Peyer's patch (tissue), 4 donors: Measurements from ENCODE around the gene ASXL1. TPM values are rescaled to one million over a fixed set of nuclear protein-coding genes. Genes with fewer than 3 reads are reported as not detected.

Experiments
- DNase-seq, 3 donors: peaks; one replicate each; pipeline ENCODE4 v3.0.0-alpha.2; 2017 to 2019
- H3K27ac ChIP-seq, 4 donors: fragments of 200-600 bp; sonication (generic); one replicate each; pipeline ENCODE4 v1.5.1; 2016 to 2019
- H3K27me3 ChIP-seq, 2 donors: fragments of 200-600 bp; sonication (generic); one replicate each; pipeline ENCODE4 v1.5.1; 2019
- H3K36me3 ChIP-seq, 3 donors: fragments of 200-600 bp; sonication (generic); one replicate each; pipeline ENCODE4 v1.5.1; 2016 to 2019
- H3K4me1 ChIP-seq, 4 donors: fragments of 200-600 bp; sonication (generic); one replicate each; pipeline ENCODE4 v1.5.1; 2016 to 2019
- H3K4me3 ChIP-seq, 4 donors: fragments of 200-600 bp; sonication (generic); 1 replicate in 3 of 4; 2 replicates in 1 of 4; pipeline ENCODE4 v1.5.1; 2016 to 2019; ENCODE audit warnings: mild to moderate bottlenecking in 1 of 4
- H3K9me3 ChIP-seq, 4 donors: fragments of 200-600 bp; sonication (generic); one replicate each; pipeline ENCODE4 v1.5.1; 2016 to 2019; ENCODE audit warnings: mild to moderate bottlenecking in 1 of 4
- POLR2A ChIP-seq, 2 donors: fragments of 450-650 bp; IDR thresholded peaks; one replicate each; pipeline ENCODE4 v1.5.1; 2017; ENCODE audit warnings: antibody characterized with exemption in 2 of 2, mild to moderate bottlenecking in 2 of 2, moderate library complexity in 2 of 2
- total RNA-seq, 4 donors: library from RNA; depleted of rRNA; stranded (reverse); fragments of >200 nt; gene quantifications; one replicate each; pipeline ENCODE4 v1.1.0, GENCODE V29; 2016
- TF ChIP-seq, protein P1 (sequence below), 6 experiments: fragments of 450-650 bp in 4 of 6; fragments of 200-600 bp in 2 of 6; sonication (generic) in 1 of 6; IDR thresholded peaks; one replicate each; pipeline ENCODE4 v1.5.1; 2017 to 2019; ENCODE audit warnings: antibody characterized with exemption in 6 of 6, mild to moderate bottlenecking in 3 of 6, moderate library complexity in 1 of 6

The ASXL1 gene
- total RNA-seq, 4 donors from 2014 or later = 74.4 to 173 (median 115) TPM

DNA sequence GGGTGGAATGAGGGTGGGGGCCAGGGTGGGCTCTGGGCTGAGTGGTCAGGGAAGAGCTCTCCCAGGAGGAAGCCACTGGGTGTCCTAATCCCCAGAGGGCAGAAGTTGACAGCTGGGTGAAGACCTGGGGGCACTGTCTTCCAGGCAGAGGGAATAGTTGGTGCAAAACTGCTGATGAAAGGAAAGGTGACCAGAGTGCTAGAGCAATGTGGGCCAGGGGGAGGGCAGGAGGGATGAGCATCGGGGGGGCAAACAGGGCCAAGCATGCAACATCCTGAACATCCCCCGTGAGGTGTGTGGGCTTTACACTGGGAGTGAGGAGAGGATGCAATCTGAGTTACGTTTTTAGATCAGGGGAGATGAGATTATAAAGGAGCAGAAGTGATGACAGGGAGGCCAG lies 129.2 kb downstream of the ASXL1 start:
- Histone ChIP-seq H3K4me1 (peaks cover 0 to 17% (median 6%) of the 10 kb centered on the region in 4 donors), H3K27me3 (no peaks in the 10 kb centered on the region), H3K4me3 (no peak overlapping the region), H3K36me3 (no peaks in the 10 kb centered on the region), H3K9me3 (no peaks in the 10 kb centered on the region), H3K27ac (no peak overlapping the region)
- no peak for DNase-seq
- TF ChIP-seq, protein P1, sequence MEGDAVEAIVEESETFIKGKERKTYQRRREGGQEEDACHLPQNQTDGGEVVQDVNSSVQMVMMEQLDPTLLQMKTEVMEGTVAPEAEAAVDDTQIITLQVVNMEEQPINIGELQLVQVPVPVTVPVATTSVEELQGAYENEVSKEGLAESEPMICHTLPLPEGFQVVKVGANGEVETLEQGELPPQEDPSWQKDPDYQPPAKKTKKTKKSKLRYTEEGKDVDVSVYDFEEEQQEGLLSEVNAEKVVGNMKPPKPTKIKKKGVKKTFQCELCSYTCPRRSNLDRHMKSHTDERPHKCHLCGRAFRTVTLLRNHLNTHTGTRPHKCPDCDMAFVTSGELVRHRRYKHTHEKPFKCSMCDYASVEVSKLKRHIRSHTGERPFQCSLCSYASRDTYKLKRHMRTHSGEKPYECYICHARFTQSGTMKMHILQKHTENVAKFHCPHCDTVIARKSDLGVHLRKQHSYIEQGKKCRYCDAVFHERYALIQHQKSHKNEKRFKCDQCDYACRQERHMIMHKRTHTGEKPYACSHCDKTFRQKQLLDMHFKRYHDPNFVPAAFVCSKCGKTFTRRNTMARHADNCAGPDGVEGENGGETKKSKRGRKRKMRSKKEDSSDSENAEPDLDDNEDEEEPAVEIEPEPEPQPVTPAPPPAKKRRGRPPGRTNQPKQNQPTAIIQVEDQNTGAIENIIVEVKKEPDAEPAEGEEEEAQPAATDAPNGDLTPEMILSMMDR (IDR thresholded peaks at IDR 0.05) = no peak
- no peak for TF ChIP-seq POLR2A (IDR thresholded peaks at IDR 0.05)

DNA sequence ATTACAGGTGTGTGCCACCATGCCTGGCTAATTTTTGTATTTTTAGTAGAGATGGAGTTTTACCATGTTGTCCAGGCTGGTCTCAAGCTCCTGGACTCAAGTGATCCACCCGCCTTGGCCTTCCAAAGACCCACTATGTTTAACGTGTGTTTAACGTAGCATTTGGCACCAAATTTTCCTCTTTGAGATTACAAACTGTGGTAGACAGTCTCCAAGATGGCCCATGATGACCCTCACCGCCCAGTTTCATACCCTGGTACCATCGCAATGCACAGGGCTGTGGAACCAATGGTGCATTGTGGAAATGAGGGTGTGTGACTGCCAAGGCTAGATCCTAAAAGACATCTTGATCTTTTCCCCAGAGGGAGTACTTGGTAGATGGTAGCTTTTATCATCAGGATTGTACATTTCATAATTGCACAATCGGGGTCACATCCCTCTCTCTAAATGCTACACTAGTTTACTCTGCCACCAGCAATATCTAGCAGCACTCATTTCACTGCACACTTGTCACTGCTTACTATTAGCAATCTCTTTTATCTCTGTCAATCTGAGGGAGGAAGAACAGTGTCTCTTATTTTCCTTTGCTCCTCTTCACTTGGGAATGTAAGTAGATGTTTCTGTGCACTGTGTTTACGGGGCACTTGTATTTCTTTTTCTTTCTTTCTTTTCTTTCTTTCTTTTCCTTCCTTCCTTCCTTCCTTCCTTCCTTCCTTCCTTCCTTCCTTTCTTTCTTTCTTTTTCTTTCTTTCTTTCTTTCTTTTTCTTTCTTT lies 130.1 kb downstream of the ASXL1 start:
- no peak for TF ChIP-seq POLR2A (IDR thresholded peaks at IDR 0.05)
- TF ChIP-seq, protein P1 (IDR thresholded peaks at IDR 0.05) = no peak
- Histone ChIP-seq H3K4me3 (no peak overlapping the region), H3K27ac (no peak overlapping the region), H3K4me1 (peaks cover 0 to 17% (median 6%) of the 10 kb centered on the region in 4 donors), H3K36me3 (no peaks in the 10 kb centered on the region), H3K27me3 (no peaks in the 10 kb centered on the region), H3K9me3 (no peaks in the 10 kb centered on the region)
- no peak for DNase-seq

Other genes with a start within 250 kb of the ASXL1 start
- 10 to 100 TPM; 28.9 to 59.5 (median 45.5) TPM for gene TM9SF4, start 248.6 kb upstream of the ASXL1 start, total RNA-seq
- gene PLAGL2, start 150.6 kb upstream of the ASXL1 start, total RNA-seq = 10 to 100 TPM in 3 of 4 donors, 1 to 10 TPM in 1; 5.8 to 55.9 (median 25.8) TPM
- gene POFUT1, start 150.5 kb upstream of the ASXL1 start, total RNA-seq = 100 to 1,000 TPM in 1 of 4 donors, 10 to 100 TPM in 3; 42.9 to 118 (median 55.7) TPM
- 10 to 100 TPM; 42.1 to 77.6 (median 57.7) TPM for gene KIF3B, start 80.7 kb upstream of the ASXL1 start, total RNA-seq
- 100 to 1,000 TPM in 2 of 4 donors, 10 to 100 TPM in 2; 44.6 to 134 (median 109) TPM for gene NOL4L, start 227.0 kb downstream of the ASXL1 start, total RNA-seq